Measurements from ENCODE around the gene KLHDC8A. TPM values are rescaled to one million over a fixed set of nuclear protein-coding genes. Genes with fewer than 3 reads are reported as not detected.

Gene KLHDC8A
- total and polyA plus RNA-seq, 9 of the 15 experiments (the other 6 are each of a cell fraction or from before 2014, with no cell fraction given) = 0.01 to 0.54 (median 0.04) TPM; not detected in 6

DNA sequence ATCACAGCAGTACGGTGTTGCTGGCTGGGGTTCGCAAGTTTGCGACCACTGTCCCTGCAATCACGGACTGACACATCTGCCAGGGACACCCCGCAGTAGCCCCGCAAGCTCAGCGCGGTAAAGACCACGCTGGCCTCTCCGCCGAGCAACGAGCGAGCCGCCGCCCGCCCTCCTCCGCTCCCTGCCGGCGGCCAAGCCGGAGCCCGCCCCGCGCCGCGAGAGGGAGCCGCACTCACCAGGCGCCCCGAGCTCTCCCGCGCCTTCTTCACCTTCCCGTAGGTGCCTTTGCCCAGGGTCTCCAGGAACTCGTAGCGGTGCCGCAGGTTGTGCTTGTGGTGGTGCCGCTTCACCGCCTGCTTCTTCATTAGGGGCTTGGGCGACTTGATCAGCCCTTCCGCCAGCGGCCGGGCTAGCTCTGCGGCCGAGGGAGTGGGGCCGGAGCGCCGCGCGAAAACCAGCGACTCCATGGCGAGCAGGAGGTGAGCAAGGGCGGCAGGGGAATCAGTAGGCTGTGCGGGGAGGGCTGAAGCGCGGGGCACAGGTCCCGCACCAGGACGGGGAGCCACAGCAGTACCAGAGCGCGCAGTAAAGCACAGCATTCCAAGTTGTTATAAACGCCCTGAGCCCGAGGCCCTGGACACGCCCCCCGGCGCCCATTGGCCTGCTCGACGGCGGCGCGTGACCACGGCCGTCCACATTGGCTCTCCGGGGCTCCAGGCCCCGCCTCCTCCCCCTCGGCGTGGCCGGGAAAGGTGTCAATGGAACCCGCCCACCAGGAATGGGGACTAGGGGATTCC, 35.4 kb downstream of the KLHDC8A start, which contains the start of gene NUAK2 (continued):
- TF ChIP-seq FOXP4 (CRISPR knock-in tag; IDR thresholded peaks at IDR 0.05; ENCODE audit: borderline replicate concordance) (peak; percentile 94; the same call in 1 of the 2 replicates), KDM2B (CRISPR knock-in tag; IDR thresholded peaks at IDR 0.05) (peak; percentile 69; the same call in 1 of the 2 replicates), TEAD1 (CRISPR knock-in tag; IDR thresholded peaks at IDR 0.05) (peak in 1 of 2 experiments; percentile 74; a peak in 1 of 4 replicates), PHF8 (IDR thresholded peaks at IDR 0.05; ENCODE audit: borderline replicate concordance, low read length) (peak; percentile 73; the same call in 1 of the 2 replicates), CCNT2 (IDR thresholded peaks at IDR 0.05; ENCODE audit: borderline replicate concordance, extremely low read depth, insufficient read length, low read depth, low read length) (peak; percentile 43), ZBTB7A (IDR thresholded peaks at IDR 0.05; ENCODE audit: borderline replicate concordance, control insufficient read depth, low read depth, low read length) (no peak), RBM15 (IDR thresholded peaks at IDR 0.05; ENCODE audit: insufficient read depth, low read length) (no peak), TAF1 (IDR thresholded peaks at IDR 0.05; ENCODE audit: control insufficient read depth, extremely low read depth, insufficient read depth, low read length, severe bottlenecking) (peak; percentile 5), SMC3 (conservative IDR thresholded peaks at IDR 0.05; ENCODE audit: insufficient read depth, low read depth, low read length) (0 out of 2 replicates have a peak, but pooled peaks have one; percentile 14), IFI16 (CRISPR knock-in tag; IDR thresholded peaks at IDR 0.05) (no peak), MAX (CRISPR knock-in tag; IDR thresholded peaks at IDR 0.05) (peak; percentile 97), POLR2A (conservative IDR thresholded peaks at IDR 0.05) (no peak), STAG1 (CRISPR knock-in tag; IDR thresholded peaks at IDR 0.05; ENCODE audit: borderline replicate concordance) (no peak)
- TF ChIP-seq, protein P1, sequence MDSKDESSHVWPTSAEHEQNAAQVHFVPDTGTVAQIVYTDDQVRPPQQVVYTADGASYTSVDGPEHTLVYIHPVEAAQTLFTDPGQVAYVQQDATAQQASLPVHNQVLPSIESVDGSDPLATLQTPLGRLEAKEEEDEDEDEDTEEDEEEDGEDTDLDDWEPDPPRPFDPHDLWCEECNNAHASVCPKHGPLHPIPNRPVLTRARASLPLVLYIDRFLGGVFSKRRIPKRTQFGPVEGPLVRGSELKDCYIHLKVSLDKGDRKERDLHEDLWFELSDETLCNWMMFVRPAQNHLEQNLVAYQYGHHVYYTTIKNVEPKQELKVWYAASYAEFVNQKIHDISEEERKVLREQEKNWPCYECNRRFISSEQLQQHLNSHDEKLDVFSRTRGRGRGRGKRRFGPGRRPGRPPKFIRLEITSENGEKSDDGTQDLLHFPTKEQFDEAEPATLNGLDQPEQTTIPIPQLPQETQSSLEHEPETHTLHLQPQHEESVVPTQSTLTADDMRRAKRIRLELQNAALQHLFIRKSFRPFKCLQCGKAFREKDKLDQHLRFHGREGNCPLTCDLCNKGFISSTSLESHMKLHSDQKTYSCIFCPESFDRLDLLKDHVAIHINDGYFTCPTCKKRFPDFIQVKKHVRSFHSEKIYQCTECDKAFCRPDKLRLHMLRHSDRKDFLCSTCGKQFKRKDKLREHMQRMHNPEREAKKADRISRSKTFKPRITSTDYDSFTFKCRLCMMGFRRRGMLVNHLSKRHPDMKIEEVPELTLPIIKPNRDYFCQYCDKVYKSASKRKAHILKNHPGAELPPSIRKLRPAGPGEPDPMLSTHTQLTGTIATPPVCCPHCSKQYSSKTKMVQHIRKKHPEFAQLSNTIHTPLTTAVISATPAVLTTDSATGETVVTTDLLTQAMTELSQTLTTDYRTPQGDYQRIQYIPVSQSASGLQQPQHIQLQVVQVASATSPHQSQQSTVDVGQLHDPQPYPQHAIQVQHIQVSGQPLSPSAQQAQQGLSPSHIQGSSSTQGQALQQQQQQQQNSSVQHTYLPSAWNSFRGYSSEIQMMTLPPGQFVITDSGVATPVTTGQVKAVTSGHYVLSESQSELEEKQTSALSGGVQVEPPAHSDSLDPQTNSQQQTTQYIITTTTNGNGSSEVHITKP (IDR thresholded peaks at IDR 0.05; ENCODE audit: partially characterized antibody) = peak; percentile 41
- TF ChIP-seq, protein P2, sequence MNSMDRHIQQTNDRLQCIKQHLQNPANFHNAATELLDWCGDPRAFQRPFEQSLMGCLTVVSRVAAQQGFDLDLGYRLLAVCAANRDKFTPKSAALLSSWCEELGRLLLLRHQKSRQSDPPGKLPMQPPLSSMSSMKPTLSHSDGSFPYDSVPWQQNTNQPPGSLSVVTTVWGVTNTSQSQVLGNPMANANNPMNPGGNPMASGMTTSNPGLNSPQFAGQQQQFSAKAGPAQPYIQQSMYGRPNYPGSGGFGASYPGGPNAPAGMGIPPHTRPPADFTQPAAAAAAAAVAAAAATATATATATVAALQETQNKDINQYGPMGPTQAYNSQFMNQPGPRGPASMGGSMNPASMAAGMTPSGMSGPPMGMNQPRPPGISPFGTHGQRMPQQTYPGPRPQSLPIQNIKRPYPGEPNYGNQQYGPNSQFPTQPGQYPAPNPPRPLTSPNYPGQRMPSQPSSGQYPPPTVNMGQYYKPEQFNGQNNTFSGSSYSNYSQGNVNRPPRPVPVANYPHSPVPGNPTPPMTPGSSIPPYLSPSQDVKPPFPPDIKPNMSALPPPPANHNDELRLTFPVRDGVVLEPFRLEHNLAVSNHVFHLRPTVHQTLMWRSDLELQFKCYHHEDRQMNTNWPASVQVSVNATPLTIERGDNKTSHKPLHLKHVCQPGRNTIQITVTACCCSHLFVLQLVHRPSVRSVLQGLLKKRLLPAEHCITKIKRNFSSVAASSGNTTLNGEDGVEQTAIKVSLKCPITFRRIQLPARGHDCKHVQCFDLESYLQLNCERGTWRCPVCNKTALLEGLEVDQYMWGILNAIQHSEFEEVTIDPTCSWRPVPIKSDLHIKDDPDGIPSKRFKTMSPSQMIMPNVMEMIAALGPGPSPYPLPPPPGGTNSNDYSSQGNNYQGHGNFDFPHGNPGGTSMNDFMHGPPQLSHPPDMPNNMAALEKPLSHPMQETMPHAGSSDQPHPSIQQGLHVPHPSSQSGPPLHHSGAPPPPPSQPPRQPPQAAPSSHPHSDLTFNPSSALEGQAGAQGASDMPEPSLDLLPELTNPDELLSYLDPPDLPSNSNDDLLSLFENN (IDR thresholded peaks at IDR 0.05; ENCODE audit: low read depth in 2 of 2, low read length in 2 of 2) = no peak
